MG63 (cell line): ENCODE measurements around the gene EOLA1. TPM values are rescaled to one million over a fixed set of nuclear protein-coding genes. Genes with fewer than 3 reads are reported as not detected.
"Not testable (repeated sequence)": the region's sequence is repeated elsewhere in the genome, so short reads cannot be mapped to it uniquely, and the experiment has no call there.

Experiments used
- DNase-seq: peaks from one replicate; pipeline ENCODE4 v3.0.0-alpha.2; 2020
- H3K27me3 ChIP-seq: fragments of 250-450 bp; sonication (Bioruptor Pico); 2 replicates; pipeline ENCODE4 v1.5.1; 2020; ENCODE audit warnings: mild to moderate bottlenecking, moderate library complexity
- H3K36me3 ChIP-seq: fragments of 250-450 bp; sonication (Bioruptor Pico); 2 replicates; pipeline ENCODE4 v1.5.1; 2020; ENCODE audit warnings: mild to moderate bottlenecking, moderate library complexity
- H3K4me3 ChIP-seq: fragments of 250-450 bp; sonication (Bioruptor Pico); 2 replicates; pipeline ENCODE4 v1.5.1; 2020; ENCODE audit warnings: mild to moderate bottlenecking, moderate library complexity
- H3K9me3 ChIP-seq: fragments of 250-450 bp; sonication (Bioruptor Pico); 2 replicates; pipeline ENCODE4 v1.5.1; 2020; ENCODE audit warnings: mild to moderate bottlenecking, moderate library complexity
- total RNA-seq: library from RNA; depleted of rRNA; stranded (reverse); fragments of >200 nt; shearing (Covaris generic); gene quantifications from 2 replicates; pipeline ENCODE4 v1.2.3, GENCODE V29; 2014; ENCODE audit warnings: low replicate concordance

Gene EOLA1
- total RNA-seq, 1 experiment from 2014 or later = 33.5 TPM

DNA sequence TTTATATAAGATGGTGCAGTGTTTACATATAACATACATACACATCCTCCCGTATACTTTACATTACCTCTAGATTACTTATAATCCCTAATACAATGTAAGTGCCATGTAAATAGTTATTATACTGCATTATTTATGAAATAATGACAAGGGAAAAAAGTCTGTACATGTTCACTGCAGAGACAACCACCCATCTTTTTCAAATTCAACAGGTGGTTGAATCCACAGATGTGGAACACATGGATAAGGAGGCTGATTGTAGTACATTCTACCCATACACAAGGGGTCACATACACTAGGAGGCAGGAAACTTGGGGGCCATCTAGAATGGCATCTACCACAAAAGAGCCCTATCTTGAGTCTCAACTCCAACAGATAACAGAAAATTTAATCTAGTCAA is 32.3 kb upstream of the EOLA1 start:
- DNase-seq = no peak
- Histone ChIP-seq H3K27me3 (no peaks in the 10 kb centered on the region), H3K9me3 (no peaks in the 10 kb centered on the region), H3K4me3 (no peak overlapping the region), H3K36me3 (no peaks in the 10 kb centered on the region)

GRCh38 chrX:149510386-149510785 is 30.4 kb upstream of the EOLA1 start:
- Histone ChIP-seq H3K27me3 (no peaks in the 10 kb centered on the region), H3K4me3 (no peak overlapping the region), H3K36me3 (no peaks in the 10 kb centered on the region), H3K9me3 (no peaks in the 10 kb centered on the region)
- peak; percentile 33 for DNase-seq

GRCh38 chrX:149511081-149511480 is 29.7 kb upstream of the EOLA1 start:
- Histone ChIP-seq H3K4me3 (no peak overlapping the region), H3K36me3 (no peaks in the 10 kb centered on the region), H3K9me3 (no peaks in the 10 kb centered on the region), H3K27me3 (no peaks in the 10 kb centered on the region)
- no peak for DNase-seq

DNA sequence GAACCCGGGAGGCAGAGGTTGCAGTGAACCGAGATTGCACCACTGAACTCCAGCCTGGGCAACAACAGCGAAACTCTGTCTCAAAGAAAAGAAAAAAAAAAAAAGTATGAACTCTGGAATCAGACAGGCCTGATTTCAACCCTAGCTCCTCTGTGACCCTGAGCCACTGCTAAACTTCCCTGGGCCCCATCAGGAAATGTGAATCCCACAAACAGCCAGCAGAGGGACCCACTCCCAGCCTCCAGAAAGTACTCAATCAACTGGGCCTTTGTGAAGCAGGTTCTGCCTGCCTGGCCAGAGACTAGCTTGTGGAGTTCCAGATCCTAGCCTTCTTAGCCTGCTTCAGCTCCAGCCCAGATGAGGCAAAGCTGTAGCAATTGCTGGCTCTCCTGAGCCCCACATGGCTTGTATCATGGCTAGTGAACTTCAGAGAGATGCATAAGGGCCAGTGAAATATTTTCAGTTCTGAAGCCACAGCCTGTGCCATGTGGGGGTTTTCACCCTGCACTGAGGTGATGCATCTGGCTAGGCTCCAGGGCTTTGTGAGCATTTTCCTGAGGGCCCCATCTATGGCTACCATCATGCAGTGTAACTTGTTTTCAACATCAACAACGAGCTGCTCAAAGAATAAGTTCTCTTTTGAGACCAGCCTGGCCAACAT is 28.5 kb upstream of the EOLA1 start:
- Histone ChIP-seq H3K9me3 (no peaks in the 10 kb centered on the region), H3K4me3 (no peak overlapping the region), H3K36me3 (no peaks in the 10 kb centered on the region), H3K27me3 (no peaks in the 10 kb centered on the region)
- peak; percentile 14 for DNase-seq

GRCh38 chrX:149513825-149514428 is 26.9 kb upstream of the EOLA1 start:
- no peak for DNase-seq
- Histone ChIP-seq H3K36me3 (no peaks in the 10 kb centered on the region), H3K27me3 (no peaks in the 10 kb centered on the region), H3K4me3 (no peak overlapping the region), H3K9me3 (no peaks in the 10 kb centered on the region)

DNA sequence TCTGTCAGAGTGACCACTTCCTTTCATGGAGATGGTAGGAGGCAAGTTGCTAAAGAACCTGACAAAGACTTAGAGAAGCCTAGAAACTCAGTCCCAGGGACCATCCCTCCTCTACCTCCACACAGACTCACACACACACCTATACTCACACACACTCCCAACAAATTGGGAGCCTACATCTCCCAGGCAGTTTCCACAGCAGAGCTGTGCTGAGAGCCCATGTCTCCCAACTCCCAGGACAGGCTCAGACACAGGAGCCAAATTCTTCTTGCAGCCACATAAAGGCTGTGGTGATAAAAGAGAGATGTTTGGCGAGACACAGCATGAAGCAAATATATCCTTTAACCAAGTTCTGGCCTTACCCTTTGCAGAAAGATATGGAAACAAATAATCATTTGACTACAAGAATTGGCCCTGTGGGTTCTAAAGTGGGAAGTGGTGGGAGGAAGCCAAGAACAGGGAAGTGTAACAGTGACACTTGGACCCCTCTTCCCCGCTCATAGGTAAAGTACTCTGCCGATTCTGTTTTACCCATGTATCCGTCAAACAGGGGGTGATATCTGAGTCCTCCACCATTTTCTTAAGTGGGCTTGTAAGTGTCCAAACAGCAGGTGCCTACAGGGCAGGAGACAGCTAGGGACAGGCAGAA is 24.7 kb upstream of the EOLA1 start:
- no peak for DNase-seq
- Histone ChIP-seq H3K27me3 (no peaks in the 10 kb centered on the region), H3K9me3 (no peaks in the 10 kb centered on the region), H3K4me3 (no peak overlapping the region), H3K36me3 (no peaks in the 10 kb centered on the region)

DNA sequence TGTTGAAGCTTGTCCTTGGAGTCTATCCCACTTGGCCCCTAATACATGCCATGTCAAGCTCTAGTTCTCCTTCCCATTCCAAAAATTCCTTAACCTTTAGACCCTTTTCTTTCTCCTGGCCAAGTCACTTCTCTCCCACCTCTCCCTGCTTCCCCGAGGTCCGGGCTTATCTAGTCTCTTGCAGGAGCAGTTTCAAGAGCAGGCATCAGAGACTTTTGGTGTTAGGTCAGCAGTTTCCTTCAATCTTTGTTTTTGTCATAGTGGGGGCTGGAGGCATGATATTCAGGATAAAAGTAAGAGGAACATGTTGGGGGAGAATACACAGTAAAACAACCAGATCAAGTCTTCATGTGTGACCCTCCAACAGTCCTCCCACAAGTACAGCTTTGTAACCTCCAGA is 24.2 kb upstream of the EOLA1 start:
- no peaks in the 10 kb centered on the region for H3K9me3 ChIP-seq

GRCh38 chrX:149517308-149517707 is 23.5 kb upstream of the EOLA1 start:
- Histone ChIP-seq H3K27me3 (no peaks in the 10 kb centered on the region), H3K4me3 (no peak overlapping the region), H3K9me3 (no peaks in the 10 kb centered on the region), H3K36me3 (no peaks in the 10 kb centered on the region)
- no peak for DNase-seq

More for the DNA sequence above, 24.2 kb upstream of the EOLA1 start:
- no peak for DNase-seq
- Histone ChIP-seq H3K27me3 (no peaks in the 10 kb centered on the region), H3K36me3 (no peaks in the 10 kb centered on the region), H3K4me3 (no peak overlapping the region)

DNA sequence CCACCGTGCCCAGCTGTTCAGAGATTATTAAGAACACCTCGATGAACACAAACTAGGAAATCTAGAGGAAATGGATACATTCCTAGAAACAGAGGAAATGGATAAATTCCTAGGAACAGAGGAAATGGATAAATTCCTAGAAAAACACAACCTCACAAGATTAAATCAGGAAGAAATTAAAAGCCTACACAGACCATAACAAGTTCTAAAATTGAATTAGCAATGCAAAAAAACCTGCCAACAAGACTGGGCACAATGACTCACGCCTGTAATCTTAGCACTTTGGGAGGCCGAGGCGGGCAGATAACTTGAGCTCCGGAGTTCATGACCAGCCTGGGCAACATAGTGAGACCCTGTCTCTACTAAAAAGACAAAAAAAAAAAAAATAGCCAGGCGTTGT is 22.6 kb upstream of the EOLA1 start:
- H3K27me3 ChIP-seq = no peaks in the 10 kb centered on the region
- no peak overlapping the region for H3K4me3 ChIP-seq
- no peaks in the 10 kb centered on the region for H3K9me3 ChIP-seq
- DNase-seq = peak; percentile 13
- no peaks in the 10 kb centered on the region for H3K36me3 ChIP-seq

DNA sequence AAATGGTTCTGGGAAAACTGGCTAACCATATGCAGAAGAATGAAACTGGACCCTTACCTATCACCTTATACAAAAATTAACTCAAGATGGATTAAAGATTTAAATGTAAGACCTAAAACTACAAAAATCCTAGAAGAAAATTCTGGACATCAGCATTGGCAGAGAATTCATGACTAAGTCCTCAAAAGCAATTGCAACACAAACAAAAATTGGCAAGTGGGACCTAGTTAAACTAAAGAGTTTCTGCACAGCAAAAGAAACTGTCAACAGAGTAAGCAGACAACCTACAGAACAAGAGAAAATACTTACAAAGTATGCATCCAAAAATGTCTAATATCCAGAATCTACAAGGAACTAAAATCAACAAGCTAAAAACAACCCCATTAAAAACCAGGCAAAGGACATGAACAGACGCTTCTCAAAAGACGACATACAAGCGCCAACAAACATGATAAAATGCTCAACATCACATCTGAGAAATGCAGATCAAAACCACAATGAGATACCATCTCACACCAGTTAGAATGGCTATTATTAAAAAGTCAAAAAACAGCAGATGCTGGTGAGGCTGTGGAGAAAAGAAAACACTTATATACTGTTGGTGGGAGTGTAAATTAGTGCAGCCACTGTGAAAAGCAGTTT is 20.1 kb upstream of the EOLA1 start:
- not testable (repeated sequence) for H3K4me3 ChIP-seq, H3K36me3 ChIP-seq, H3K27me3 ChIP-seq, H3K9me3 ChIP-seq, DNase-seq

DNA sequence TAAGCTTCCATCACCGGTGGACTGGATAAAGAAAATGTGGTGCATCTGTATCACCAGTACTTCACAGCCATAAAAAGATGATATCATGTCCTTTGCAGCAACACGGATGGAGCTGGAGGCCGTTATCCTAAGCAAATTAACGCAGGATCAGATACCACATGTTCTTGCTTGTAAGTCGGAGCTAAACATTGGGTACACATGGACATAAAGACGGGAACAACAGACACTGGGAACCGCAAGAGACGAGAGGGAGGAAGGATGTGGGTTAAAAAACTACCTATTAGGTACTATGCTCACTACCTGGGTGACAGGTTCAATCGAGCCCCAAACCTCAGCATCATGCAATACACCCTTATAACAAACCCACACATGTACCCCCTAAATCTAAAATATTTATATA is 19.4 kb upstream of the EOLA1 start:
- no peaks in the 10 kb centered on the region for H3K36me3 ChIP-seq
- H3K4me3 ChIP-seq = no peak overlapping the region
- H3K27me3 ChIP-seq = no peaks in the 10 kb centered on the region
- no peaks in the 10 kb centered on the region for H3K9me3 ChIP-seq
- no peak for DNase-seq

DNA sequence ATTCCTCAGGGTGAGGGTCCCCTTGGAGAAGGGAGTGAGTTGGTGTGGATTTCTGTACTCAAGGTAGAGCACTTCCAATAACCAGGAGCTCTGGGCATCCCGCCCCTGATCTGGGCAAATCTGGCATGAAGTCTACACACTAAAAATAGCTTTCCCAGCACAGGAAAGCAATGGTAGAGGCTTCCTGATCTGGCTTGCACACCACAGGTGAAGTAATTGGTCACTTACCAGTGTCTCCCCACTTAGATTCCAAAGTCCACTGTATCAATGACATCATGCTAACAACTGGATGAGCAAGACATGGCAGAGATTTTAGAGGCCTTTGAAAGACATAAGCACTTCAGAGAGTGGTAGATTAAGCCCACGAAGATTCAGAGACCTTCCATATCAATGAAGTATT is 17.9 kb upstream of the EOLA1 start:
- no peaks in the 10 kb centered on the region for H3K27me3 ChIP-seq
- no peaks in the 10 kb centered on the region for H3K36me3 ChIP-seq
- H3K9me3 ChIP-seq = no peaks in the 10 kb centered on the region
- H3K4me3 ChIP-seq = no peak overlapping the region
- DNase-seq = no peak

DNA sequence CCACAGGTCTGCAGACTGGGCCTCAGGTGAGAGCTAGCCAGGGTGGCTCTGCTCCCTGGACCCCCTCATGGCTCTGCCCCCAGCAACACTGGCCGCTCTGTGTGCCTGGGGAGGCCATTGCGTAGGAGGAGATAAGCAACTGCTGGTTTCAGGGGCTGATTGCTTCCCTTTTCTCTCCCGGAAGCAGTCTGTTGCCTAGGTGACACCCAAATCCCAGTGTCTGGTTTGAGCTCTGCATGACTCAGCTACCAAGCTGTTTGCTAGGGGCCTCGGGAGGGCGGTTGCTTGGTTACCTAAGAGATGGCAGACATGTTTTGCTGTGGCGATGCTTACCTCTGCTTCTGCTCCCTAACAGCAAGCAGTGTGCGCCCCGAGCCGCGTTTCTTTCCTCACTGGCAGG is 15.4 kb upstream of the EOLA1 start:
- not testable (repeated sequence) for H3K36me3 ChIP-seq, H3K4me3 ChIP-seq, H3K9me3 ChIP-seq, H3K27me3 ChIP-seq
- peak; percentile 14 for DNase-seq

GRCh38 chrX:149525903-149526302 is 14.9 kb upstream of the EOLA1 start:
- DNase-seq, H3K27me3 ChIP-seq, H3K9me3 ChIP-seq: not testable (repeated sequence)

DNA sequence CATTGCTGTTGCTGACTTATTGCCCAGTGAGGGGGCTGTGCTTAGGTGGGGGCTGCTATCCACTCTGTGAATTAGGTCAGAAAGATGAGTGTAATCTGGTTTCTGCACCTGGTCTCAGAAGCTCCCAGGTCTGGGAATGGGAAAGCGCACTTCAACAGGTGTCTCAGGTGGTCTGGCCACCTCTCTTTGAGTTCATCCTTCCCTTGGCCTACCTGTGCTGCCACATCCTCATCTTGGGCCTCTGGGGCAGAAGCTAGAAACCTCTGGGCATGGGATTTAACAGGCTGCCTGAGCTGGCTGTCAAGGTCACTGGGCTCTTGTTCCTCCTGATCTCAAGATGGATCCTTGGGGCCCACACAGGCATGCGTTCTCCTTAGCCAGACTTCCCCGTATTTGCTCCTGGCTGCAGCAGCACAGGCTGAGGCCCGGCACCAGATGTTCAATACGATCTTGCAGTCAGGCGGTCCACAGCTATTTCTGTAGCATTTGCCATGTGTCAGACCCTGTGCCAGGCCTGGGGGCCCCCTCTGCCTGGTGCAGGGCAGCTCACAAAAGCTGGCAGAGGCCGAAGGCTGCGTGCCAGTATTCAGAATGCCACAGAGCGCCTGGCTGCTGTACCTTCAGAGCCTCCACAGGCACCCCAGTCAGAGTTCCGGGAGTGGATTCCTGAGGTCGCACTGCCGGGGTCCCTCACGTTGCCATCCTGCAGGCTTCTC is 14.3 kb upstream of the EOLA1 start:
- not testable (repeated sequence) for DNase-seq, H3K36me3 ChIP-seq, H3K4me3 ChIP-seq, H3K27me3 ChIP-seq, H3K9me3 ChIP-seq

More at GRCh38 chrX:149525903-149526302, 14.9 kb upstream of the EOLA1 start:
- H3K4me3 ChIP-seq, H3K36me3 ChIP-seq: not testable (repeated sequence)

- H3K27me3 ChIP-seq = no peaks in the 10 kb centered on the region
- no peak overlapping the region for H3K4me3 ChIP-seq
- no peaks in the 10 kb centered on the region for H3K9me3 ChIP-seq
- no peak for DNase-seq
- H3K36me3 ChIP-seq = no peaks in the 10 kb centered on the region
Observed at GRCh38 chrX:149527705-149528104, 13.1 kb upstream of the EOLA1 start.

GRCh38 chrX:149528381-149528780 is 12.4 kb upstream of the EOLA1 start:
- no peak for DNase-seq
- no peaks in the 10 kb centered on the region for H3K27me3 ChIP-seq

More at GRCh38 chrX:149528381-149528780, 12.4 kb upstream of the EOLA1 start:
- Histone ChIP-seq H3K9me3 (no peaks in the 10 kb centered on the region), H3K36me3 (no peaks in the 10 kb centered on the region), H3K4me3 (no peak overlapping the region)
